Muscle of back (tissue), 13 donors: ENCODE results near the gene KRTAP19-6. TPM values are rescaled to one million over a fixed set of nuclear protein-coding genes. Genes with fewer than 3 reads are reported as not detected.
"Not testable (repeated sequence)": the region's sequence is repeated elsewhere in the genome, so short reads cannot be mapped to it uniquely, and the experiment has no call there.

ENCODE experiments used
- DNase-seq, 3 donors: peaks; one replicate each; pipeline versions ENCODE4 v3.0.0 to v3.0.0-alpha.2; 2013
- long read RNA-seq, 9 donors: transcript quantifications; one replicate each; lab custom pipeline, GENCODE V29; 2026
- polyA plus RNA-seq, 10 donors: library from polyadenylated mRNA; unstranded; fragments of 120-200 nt; gene quantifications; one replicate each; pipeline ENCODE4 v1.2.1, GENCODE V29; 2013; ENCODE audit not compliant: insufficient read length in 10 of 10

KRTAP19-6 gene, protein sequence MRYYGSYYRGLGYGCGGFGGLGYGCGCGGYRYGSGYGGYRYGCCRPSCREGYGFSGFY
- polyA plus RNA-seq, result not detected
- long read RNA-seq, donor 1, result 0 reads
- long read RNA-seq, donor 2, result 0 reads
- long read RNA-seq, donor 3, partial matches to known transcripts, result 0 of 1 reads
- long read RNA-seq, donor 3, other reads (novel, unspliced or antisense), result 0 of 1 reads
- long read RNA-seq, donor 4, result 0 reads
- long read RNA-seq, donor 5, result 0 reads
- long read RNA-seq, donor 6, result 0 reads
- long read RNA-seq, donor 7, result 0 reads
- long read RNA-seq, donor 8, result 0 reads
- long read RNA-seq, donor 9, result 0 reads

DNA sequence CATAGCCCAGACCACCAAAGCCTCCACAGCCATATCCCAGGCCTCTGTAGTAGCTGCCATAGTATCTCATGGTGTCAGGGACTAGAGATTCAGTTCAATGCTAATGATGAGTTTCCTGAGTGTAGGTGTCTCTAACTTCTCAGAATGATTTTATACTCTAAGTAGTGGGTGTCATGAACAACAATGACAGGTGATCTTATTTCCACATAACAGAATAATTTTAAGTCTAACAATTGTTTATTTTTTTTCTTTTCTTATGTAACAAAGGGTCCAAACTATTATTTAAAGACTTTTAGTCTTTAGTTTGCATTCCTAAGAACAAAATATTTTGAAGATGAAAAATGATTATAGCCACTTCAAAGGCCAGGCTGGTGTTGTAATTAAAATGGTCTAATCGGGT, at the start of gene KRTAP19-6:
KRTAP19-6 (minus strand) TSS at position 101 of the 400 bp plus-strand sequence; CDS start at position 70, 31 bp downstream.
- no peak for DNase-seq

DNA sequence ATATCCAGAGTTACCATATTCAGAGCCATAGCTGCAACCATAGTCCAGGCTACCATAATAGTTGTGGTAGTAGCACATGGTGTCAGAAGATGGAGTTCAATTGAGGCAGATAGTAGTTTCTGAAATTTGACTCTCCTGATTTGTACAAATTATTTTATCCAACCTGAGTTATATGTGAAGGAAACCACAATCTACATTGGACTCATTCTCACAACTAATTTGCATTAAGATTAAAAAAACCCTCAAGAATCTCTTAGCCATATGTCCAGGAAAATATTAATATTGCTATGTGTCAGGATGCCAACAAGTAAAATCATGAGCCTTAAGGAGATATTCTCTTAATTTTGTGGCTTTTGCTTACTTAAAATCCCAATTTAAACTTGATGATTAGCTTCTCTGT, 48.6 kb upstream of the KRTAP19-6 start, which contains the start of gene KRTAP22-2:
KRTAP22-2 (minus strand) TSS at position 101 of the 400 bp plus-strand sequence.
- no peak for DNase-seq

DNA sequence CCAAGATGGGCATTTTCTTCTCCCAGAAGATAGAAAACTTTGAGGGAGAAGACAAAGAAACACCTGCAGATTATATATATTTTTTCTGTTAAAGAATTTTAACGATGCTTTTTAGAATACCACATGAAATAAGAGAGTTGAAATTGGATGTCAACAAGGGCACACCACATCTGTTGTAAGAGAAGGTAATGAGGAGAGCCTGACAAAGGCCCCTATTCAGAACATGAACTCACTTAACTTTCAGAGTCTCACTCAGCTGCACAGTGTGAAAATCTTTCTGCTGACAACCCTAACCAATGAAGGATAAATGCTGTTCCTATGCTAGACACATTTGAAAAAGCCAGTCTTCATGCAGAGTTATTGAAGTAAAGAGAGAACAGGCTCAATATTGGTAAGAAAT, 41.2 kb upstream of the KRTAP19-6 start:
- DNase-seq, result no peak

DNA sequence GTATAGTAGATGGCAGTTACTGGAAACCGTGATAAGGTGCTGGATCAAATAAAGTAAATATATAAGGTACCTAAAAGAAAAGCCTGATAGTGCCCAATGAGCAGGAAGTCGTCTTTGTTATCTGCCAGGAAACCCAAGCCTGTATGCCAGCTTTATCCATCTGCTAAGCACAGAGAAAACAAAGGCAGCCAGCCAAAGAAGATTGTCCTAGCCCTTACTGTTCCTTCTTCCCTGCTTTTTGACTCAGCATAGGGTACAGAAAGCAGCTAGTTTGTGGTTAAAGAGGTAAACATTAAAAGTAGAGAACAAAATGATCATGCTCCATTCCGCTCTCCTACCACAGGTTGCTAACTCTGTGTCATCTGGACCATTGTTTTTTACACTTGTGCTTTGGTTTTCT, 38.5 kb upstream of the KRTAP19-6 start:
- DNase-seq, result no peak

DNA sequence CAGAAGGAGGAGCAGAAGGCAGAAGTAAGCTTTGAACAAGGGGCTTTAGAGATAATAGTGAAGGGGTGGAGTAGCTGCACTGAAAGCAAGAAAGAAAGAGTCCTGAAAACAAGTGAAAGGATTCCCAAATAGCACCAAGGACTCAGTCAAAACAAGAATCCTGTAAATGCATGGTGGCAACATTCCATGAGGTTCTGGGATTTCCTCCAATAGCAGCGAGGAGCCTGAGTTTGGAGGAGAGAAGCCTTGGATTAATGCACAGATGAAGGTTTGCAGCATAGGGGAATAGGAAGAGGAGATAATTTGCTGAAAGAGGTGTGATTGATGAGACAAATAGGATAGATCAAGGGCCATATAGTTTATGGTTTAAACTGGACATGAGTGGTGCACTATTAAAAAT, 37.7 kb upstream of the KRTAP19-6 start:
- peak; percentile 6 to 48 (median 42) for DNase-seq

DNA sequence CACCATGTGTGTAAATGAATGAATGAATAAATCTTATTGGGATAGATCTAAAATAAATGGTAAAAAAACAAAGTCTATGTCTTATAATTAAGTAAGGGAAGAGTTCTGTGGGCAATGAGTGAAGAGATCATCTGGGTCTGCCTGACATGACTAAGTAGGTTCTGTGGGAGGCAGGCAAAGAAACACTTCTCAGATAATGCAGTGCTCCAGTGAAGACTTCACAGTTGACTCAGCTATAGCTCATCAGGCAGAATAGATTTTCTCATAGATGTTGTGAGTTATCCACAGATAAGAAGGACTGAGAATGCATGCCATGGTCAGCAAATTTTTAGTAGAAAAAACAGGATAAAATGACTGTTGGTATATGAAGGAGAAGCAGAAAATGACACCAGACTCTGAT, 36.1 kb upstream of the KRTAP19-6 start:
- DNase-seq, result no peak

DNA sequence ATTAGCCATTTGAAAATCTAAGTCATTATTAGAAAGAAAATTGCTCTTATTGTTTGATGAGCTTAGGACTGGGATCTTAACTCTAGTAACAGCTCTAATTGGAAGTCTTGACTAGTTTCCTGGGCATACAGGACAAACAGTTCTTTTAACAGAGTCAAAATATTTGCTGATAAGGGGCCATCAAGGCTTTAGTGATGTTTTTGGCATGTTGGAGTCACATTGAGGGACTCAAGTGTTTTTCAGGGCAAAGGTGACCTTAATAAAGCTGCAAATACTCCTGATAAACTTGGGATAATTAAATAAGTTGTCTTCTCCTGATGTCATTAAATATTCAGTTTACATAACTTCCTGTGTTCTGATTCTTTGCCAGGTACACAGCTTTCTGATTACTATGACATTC, 26.0 kb upstream of the KRTAP19-6 start:
- DNase-seq, result no peak

DNA sequence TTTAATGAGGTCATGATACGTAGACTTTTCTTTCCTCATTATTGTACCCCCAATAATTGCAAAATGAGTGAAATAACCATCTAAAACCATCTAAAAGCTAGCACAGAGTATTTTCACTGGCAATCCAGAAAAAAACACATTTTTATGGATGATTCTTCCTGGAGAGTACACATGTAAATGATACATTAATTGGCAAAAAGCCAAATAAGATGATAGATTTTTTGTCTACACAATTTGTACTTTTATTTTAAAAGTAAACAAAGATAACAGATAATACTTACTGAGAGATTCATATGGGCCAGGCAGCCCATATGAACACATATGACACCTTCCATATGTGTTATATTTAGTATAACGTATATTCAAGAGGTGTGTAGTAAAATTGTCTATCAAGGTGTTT, 22.0 kb upstream of the KRTAP19-6 start:
- DNase-seq, result no peak

DNA sequence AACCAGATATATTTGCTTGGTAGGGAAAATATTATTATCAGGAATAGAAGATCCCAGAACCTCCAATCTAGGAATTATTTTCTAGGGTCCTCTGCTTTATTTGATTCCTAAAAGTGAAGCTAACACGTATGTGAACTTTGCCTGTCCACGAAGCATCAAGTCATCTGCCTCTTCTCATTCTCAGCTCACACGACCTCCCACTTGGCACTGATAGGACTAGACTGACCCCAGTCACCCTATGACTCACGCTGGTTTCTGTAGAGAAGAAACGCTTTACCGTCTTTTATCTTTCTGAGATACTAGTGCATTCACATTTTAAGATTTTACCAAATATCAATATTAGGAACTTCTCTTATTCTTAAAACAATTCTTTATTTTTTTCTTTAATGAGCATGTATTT, 21.4 kb upstream of the KRTAP19-6 start:
- no peak for DNase-seq

DNA sequence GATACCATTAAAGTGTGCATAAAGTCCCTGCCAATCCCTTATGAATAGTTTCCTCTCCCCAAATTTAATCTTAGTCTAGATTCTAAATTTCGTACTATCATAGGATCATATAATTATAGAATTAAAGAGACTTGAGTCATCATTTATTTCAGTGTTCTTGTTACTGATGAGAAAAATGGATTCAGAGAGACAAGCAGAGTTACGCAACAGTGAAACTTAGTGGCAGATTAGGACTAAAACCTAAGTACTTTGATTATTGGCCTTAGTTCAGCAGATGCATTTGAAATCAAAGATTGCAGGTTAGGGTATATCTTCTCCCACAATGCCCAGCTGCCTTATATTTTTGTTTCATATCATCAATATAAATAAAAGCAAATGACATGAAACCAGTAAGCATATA, 20.3 kb upstream of the KRTAP19-6 start:
- no peak for DNase-seq

DNA sequence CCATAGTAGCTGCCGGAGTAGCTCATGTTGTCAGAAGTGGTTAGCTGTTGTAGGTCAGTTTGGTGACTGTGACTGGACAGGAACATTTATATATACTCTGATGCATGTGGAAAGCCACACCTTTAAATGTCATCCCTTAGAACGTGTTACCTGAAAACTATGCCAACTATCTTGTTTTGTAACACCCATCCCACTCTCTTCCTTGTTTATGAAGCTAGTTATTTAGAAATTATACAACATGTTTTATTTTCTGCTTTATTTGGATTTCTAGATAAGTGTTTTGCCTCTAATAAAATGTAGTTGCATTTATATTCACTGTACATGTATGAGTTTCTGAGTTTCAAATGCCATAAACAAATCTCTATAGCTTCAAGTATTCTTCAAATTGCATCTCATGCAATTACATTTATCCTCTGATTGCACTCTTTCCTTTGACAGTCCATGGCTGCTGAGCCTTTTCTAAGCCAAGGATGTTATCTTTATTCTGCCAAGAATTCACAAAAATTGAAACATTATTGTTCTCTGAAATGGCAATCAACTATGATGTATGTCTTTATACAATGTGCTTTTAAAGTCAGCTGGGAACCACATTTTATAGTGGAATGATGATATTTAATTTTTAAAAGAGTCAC, 19.7 kb upstream of the KRTAP19-6 start, which contains the start of gene KRTAP19-7:
KRTAP19-7 (minus strand) TSS at position 51 of the 632 bp plus-strand sequence; CDS start at position 26, 25 bp downstream.
- no peak for DNase-seq

DNA sequence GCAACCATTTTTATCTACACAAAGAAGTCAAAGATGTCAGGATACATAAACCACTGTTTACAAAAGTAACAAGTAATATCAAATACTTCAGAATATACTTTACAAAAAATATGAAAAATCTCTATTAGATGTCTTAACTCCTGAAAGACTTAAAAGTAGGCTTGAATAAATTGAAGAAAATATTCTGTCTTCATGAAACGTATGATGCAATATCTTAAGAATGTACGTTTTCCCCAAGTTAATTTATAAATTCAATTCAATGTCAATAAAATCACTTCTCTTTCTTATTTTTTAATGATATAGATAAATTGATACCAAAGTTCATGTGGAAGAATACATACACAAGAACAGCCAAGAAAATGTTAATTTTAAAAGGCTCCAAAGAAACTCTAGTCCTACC, 13.4 kb upstream of the KRTAP19-6 start:
- no peak for DNase-seq

DNA sequence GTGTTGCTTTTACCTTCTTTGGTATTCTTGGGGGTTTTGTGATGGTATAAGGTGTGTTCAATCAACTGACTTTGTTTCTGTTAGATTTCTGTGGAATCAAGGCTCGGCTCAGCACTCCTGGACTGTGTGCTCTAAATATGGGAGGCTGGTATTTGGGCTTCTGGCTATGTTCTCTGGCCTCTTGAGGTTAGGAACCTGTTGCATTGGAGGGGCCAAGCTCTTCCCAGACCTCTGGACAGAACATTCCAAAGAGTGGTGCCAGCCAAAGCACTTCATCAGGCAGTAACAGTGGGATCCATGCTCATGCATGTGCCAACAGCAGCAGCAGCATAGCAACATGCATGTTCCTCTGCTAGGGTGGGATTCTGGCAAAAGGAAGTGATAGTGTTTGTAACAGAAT, 11.1 kb upstream of the KRTAP19-6 start:
- no peak for DNase-seq

DNA sequence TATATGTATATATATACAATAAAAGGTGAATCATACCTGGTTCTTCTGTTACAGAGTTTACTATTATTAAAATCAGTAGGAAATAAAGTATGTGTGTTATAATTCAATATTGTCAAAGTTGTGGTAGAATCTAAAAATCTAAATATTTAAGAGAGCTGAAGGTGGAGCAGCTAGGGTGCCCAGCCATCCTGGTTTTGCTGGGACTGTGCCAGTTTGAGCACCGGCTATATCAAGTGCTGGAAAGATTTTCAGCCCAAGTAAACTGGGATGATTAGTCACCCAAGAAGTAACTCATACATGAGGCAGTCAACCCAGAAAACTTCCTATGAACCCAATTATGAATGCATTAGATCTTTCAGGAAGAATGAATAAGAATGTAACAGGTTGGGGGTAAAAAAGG, 22.8 kb downstream of the KRTAP19-6 start:
- DNase-seq, result no peak

DNA sequence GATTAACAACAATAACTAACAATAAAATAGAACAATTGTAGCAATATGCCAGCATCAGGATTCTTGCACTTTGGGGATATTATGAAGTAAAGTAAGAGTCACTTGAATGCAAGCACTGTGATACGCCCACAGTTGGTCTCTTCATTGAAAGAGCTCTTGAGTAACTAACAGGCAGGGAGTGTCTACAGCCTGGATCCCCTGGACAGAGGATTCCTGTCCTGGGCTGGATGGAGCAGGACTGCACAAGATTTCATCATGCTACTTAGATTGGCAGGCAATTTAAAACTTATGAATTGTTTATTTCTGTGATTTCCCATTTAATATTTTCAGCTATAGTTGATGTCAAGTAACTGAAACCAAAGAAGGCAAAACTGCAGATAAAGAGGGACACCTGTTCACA, 26.0 kb downstream of the KRTAP19-6 start:
- DNase-seq, result no peak

DNA sequence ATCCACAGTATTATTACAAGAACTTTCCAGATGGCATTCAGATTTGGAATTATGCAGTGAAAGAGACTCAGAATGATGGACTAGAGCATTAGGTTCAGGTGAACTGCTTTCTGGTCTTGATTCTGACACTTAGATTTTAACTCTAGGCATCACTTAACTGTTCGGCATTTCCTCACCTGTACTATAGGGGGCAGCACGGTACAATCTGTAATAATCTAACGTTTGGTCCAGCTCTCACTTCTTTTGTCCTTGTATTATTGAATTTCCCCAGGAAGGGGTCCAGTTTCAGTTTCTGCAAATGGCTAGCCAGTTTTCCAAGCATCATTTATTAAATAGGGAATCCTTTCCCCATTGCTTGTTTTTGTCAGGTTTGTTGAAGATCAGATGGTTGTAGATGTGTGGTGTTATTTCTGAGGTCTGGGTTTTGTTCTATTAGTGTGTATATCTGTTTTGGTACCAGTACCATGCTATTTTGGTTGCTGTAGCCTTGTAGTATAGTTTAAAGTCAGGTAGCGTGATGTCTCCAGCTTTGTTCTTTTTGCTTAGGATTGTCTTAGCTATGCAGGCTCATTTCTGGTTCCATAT, 36.0 kb downstream of the KRTAP19-6 start:
- DNase-seq, result not testable (repeated sequence)

DNA sequence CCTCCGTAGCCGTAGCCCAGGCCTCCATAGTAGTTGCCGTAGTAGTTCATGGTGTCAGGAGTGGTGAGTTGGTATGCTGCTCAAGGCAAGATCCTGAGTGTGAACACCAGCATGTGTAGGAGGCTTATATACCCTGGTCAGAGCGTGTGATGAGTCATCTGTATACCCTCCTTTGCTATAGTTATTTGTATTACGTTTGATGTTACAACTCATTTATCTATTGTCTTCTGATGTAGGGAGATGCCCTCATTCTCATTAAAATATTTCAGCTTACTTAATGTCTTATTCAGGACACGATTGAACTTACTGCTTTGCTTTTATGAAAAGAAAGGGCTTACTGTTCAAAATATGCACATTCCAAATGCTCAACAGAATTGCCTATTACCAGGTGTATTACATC, 39.6 kb downstream of the KRTAP19-6 start, which contains the start of gene KRTAP19-5:
KRTAP19-5 (minus strand) TSS at position 101 of the 400 bp plus-strand sequence; CDS start at position 50, 51 bp downstream.
- DNase-seq, result no peak

DNA sequence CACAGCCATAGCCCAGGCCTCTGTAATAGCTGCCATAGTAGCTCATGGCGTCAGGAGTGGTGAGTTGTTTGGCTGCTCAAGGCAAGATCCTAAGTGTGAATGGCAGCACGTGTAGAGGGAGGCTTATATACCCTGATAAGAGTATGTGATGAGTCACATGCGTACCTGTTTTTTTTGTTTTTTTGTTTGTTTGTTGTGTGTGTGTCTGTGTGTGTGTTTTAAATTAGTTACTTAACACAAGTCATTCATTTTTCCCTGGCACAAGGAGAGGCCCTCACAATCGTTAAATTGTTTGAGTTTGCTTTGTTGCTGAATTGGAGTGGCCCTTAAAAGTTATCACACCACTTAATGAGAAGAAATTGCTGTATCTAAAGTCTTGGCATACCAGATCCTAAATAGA, 44.6 kb downstream of the KRTAP19-6 start, which contains the start of gene KRTAP19-4:
KRTAP19-4 (minus strand) TSS at position 101 of the 400 bp plus-strand sequence; CDS start at position 46, 55 bp downstream.
- no peak for DNase-seq

DNA sequence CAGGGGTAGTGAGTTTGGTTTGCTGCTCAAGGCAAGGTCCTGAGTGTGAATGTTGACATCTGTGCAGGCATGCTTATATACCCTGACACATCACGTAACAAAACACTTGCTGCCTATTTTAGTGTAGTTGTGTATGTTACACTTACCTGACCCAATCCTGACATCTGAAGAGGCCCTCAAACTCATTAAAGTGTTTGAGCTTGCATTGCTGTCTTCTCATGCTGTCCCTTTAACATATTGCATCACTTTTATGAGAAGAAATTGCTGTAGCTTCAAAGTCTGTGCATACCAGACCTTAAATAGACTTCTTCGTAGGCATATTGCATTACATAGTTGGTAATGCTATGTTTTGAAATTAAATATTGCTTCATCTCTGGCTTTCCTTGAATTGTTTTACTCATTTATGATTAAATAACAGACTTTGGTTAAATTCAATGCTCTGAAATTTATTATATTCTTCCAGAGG, 49.7 kb downstream of the KRTAP19-6 start, which contains the start of gene KRTAP19-3:
KRTAP19-3 (minus strand) TSS at position 51 of the 466 bp plus-strand sequence. CDS start 56 bp downstream, outside the sequence.
- DNase-seq, result no peak
